PC-3 (cell line): ENCODE data around the gene ABLIM3. TPM values are rescaled to one million over a fixed set of nuclear protein-coding genes. Genes with fewer than 3 reads are reported as not detected.

Experiments
- ATAC-seq: fragments of 200-7000 bp; cut with Tn5 transposase; 2 replicates; pipeline ENCODE4 v1.9.1; 2020; ENCODE audit warnings: mild to moderate bottlenecking, moderate library complexity
- BruUV-seq: library from RNA; stranded (reverse); fragments of 400-500 nt; replicated peaks from 2 replicates; lab custom pipeline; 2021; lab: Mats Ljungman, UMichigan
- CTCF ChIA-PET: fragments of 300-600 bp; sonication (Branson Sonifier 250); formaldehyde crosslinking; loops from one replicate; lab custom pipeline; 2022; ENCODE audit warnings: antibody characterized with exemption; lab: Charles Lee
- POLR2A ChIA-PET: fragments of 300-600 bp; sonication (Branson Sonifier 250); formaldehyde crosslinking; loops from one replicate; lab custom pipeline; 2022; ENCODE audit warnings: antibody characterized with exemption; ENCODE audit not compliant: unreplicated experiment; lab: Charles Lee
- DNase-seq: peaks from one replicate; pipeline ENCODE4 v3.0.0-alpha.2; 2015
- H2AFZ ChIP-seq: fragments of 300-600 bp; sonication (generic); 2 replicates; pipeline ENCODE4 v1.6.0; 2016; ENCODE audit warnings: antibody characterized with exemption, low read length
- H3F3A ChIP-seq: fragments of 300-600 bp; sonication (generic); one replicate; pipeline ENCODE4 v1.6.0; 2017; ENCODE audit warnings: antibody characterized with exemption, low read length, control low read depth, mild to moderate bottlenecking; ENCODE audit not compliant: unreplicated experiment
- H3K27ac ChIP-seq: fragments of 300-600 bp; sonication (generic); 2 replicates; pipeline ENCODE4 v1.5.1; 2016; ENCODE audit warnings: mild to moderate bottlenecking, low read length
- H3K27me3 ChIP-seq: fragments of 300-600 bp; sonication (generic); 2 replicates; pipeline ENCODE4 v1.6.1; 2016; ENCODE audit warnings: low read length, mixed read lengths
- H3K36me3 ChIP-seq: fragments of 300-600 bp; sonication (generic); 2 replicates; pipeline ENCODE4 v1.6.1; 2016; ENCODE audit warnings: low read depth, mixed run types, low read length, mixed read lengths
- H3K4me1 ChIP-seq: fragments of 300-600 bp; sonication (generic); 2 replicates; pipeline ENCODE4 v1.5.1; 2016; ENCODE audit warnings: low read length; ENCODE audit not compliant: insufficient read depth
- H3K4me2 ChIP-seq: fragments of 300-600 bp; sonication (generic); 2 replicates; pipeline ENCODE4 v1.6.0; 2016; ENCODE audit warnings: low read length
- H3K4me3 ChIP-seq: fragments of 300-600 bp; sonication (generic); 2 replicates; pipeline ENCODE4 v1.5.1; 2016; ENCODE audit warnings: mild to moderate bottlenecking, low read length, mixed read lengths
- H3K79me2 ChIP-seq: fragments of 300-600 bp; sonication (generic); 2 replicates; pipeline ENCODE4 v1.6.1; 2017; ENCODE audit warnings: low read length, mixed read lengths
- H3K9ac ChIP-seq: fragments of 300-600 bp; sonication (generic); 2 replicates; pipeline ENCODE4 v1.6.0; 2016; ENCODE audit warnings: mild to moderate bottlenecking, low read length
- H3K9me2 ChIP-seq: fragments of 300-600 bp; sonication (generic); replicated peaks from 2 replicates; pipeline ENCODE4 v1.6.1; 2016; ENCODE audit warnings: mixed run types, low read length, mixed read lengths
- H3K9me3 ChIP-seq: fragments of 300-600 bp; sonication (generic); 2 replicates; pipeline ENCODE4 v1.6.1; 2016; ENCODE audit warnings: low read length, mixed read lengths
- H4K20me1 ChIP-seq: fragments of 300-600 bp; sonication (generic); 2 replicates; pipeline ENCODE4 v1.6.1; 2016; ENCODE audit warnings: low read length, mixed read lengths
- CTCF ChIP-seq: fragments of 300-600 bp; sonication (generic); conservative IDR thresholded peaks from 2 replicates; pipeline ENCODE4 v1.5.1; 2017; ENCODE audit warnings: antibody characterized with exemption, low read depth, mild to moderate bottlenecking, low read length
- EZH2 ChIP-seq: fragments of 300-600 bp; sonication (generic); IDR thresholded peaks from one replicate; pipeline ENCODE4 v1.6.1; 2017; ENCODE audit warnings: antibody characterized with exemption, mild to moderate bottlenecking, low read length; ENCODE audit not compliant: unreplicated experiment
- EZH2phosphoT487 ChIP-seq: fragments of 300-600 bp; sonication (generic); IDR thresholded peaks from 2 replicates; pipeline ENCODE4 v1.6.1; 2018; ENCODE audit warnings: mild to moderate bottlenecking, antibody characterized with exemption, low read length, borderline replicate concordance
- intact Hi-C: fragments of 100-400 bp; cut with micrococcal nuclease; formaldehyde crosslinking; loops from 2 replicates; pipeline ENCODE4 v1.9.0; 2023
- total RNA-seq: library from RNA; depleted of rRNA; stranded (reverse); fragments of >200 nt; gene quantifications from 2 replicates; pipeline ENCODE4 v1.2.3, GENCODE V29; 2014

Gene ABLIM3
- total RNA-seq, 1 experiment from 2014 or later: 43.6 TPM

- no peaks in the 10 kb centered on the region for H3F3A ChIP-seq
- no peak for ATAC-seq
- no peaks in the 10 kb centered on the region for H3K36me3 ChIP-seq
- no peaks in the 10 kb centered on the region for H4K20me1 ChIP-seq
- POLR2A ChIA-PET: interaction anchor here (0.7 kb wide), 1 partner anchor 9 kb away, joined by 3 read pairs; no protein-coding TSS in a partner anchor
- H3K27ac ChIP-seq: no peak overlapping the region
- CTCF ChIA-PET: no interaction called here
- H3K9me3 ChIP-seq: no peaks in the 10 kb centered on the region
- H3K4me2 ChIP-seq: no peak overlapping the region
- BruUV-seq: no TSS peak
- no peaks in the 10 kb centered on the region for H3K4me1 ChIP-seq
- H3K4me3 ChIP-seq: no peak overlapping the region
- no peaks in the 10 kb centered on the region for H3K9me2 ChIP-seq
- H3K9ac ChIP-seq: no peak overlapping the region
- no peaks in the 10 kb centered on the region for H3K27me3 ChIP-seq
- no peak for DNase-seq
- intact Hi-C loops: no loop called here
- no peak overlapping the region for H2AFZ ChIP-seq
- no peaks in the 10 kb centered on the region for H3K79me2 ChIP-seq
- TF ChIP-seq EZH2phosphoT487 (no peak), CTCF (no peak), EZH2 (no peak)
Observed at GRCh38 chr5:149257131-149257530, 115.8 kb downstream of the ABLIM3 start.

DNA sequence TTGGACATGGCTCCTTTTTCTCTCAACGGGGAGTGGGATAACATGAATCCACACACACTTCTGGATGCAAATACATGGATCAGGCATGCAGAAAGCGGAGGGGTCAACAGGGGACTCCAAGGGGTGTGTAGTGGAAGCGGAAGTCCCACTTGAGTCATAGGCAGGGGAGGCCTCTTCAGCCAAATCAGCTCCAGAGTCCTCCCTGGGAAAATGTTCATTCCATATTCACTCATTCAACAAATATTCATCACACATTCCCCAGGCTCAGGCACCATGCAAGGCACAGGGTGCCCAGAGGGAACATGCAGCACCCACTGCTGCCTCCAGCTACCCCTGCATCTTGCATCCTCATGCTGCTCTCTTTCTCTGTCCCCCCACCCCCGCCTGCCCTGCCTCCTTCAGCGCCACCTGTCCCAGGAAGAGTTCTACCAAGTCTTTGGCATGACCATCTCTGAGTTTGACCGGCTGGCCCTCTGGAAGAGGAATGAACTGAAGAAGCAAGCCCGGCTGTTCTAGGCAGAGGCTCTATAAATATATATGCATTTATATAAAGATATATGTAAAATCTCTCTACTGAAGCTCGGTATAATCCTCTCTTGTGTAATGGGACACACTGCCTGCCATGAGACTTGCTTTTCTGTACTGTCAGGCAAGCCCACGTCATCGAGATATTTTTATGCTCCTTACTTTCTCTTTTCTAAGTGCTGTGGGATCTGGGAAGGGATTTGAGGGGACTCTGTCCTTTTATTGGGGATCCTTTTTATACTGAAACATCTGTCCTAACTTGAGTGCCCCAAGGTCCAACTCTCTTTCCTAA, 116.8 kb downstream of the ABLIM3 start:
- no peaks in the 10 kb centered on the region for H3K27me3 ChIP-seq
- TF ChIP-seq CTCF (no peak), EZH2phosphoT487 (no peak), EZH2 (no peak)
- ChIA-PET POLR2A (interaction anchor here (0.7 kb wide), 1 partner anchor 8 kb away, joined by 3 read pairs; no protein-coding TSS in a partner anchor), CTCF (no interaction called here)
- no peaks in the 10 kb centered on the region for H3F3A ChIP-seq
- DNase-seq (peak; percentile 32), ATAC-seq (no peak)
- no peak overlapping the region for H3K4me3 ChIP-seq
- no peaks in the 10 kb centered on the region for H3K4me1 ChIP-seq
- no peaks in the 10 kb centered on the region for H3K9me2 ChIP-seq
- no peaks in the 10 kb centered on the region for H3K9me3 ChIP-seq
- H3K79me2 ChIP-seq: no peaks in the 10 kb centered on the region
- H2AFZ ChIP-seq: no peak overlapping the region
- H3K9ac ChIP-seq: no peak overlapping the region
- no TSS peak for BruUV-seq
- H3K36me3 ChIP-seq: no peaks in the 10 kb centered on the region
- intact Hi-C loops: no loop called here
- no peak overlapping the region for H3K27ac ChIP-seq
- no peaks in the 10 kb centered on the region for H4K20me1 ChIP-seq
- H3K4me2 ChIP-seq: no peak overlapping the region

DNA sequence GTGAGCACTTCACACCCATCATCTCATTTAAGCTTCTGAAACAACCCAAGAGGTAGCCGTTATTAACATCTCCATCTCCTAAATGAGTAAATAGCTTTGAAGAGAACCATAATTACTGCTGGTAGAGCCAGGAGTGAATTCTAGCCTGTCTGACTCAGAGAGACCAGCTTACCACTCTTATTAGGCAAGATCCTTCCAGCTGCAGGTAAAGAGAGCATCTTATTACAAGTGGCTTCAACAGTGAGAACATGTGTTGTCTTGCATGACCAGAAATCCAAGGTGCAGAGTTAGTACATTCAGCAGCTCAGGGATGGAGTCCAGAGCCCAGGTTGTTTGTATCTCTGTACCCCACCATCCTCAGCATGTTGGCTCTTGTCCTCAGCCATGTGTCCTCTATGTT, 119.5 kb downstream of the ABLIM3 start:
- DNase-seq (peak; percentile 33), ATAC-seq (no peak)
- H3K79me2 ChIP-seq: no peaks in the 10 kb centered on the region
- H3F3A ChIP-seq: no peaks in the 10 kb centered on the region
- no peaks in the 10 kb centered on the region for H3K27me3 ChIP-seq
- H3K9ac ChIP-seq: no peak overlapping the region
- intact Hi-C loops: loop anchor here (10.0 kb wide), 1 partner anchor 64 kb away; no protein-coding TSS in a partner anchor
- H2AFZ ChIP-seq: no peak overlapping the region
- no peaks in the 10 kb centered on the region for H3K9me2 ChIP-seq
- no peak overlapping the region for H3K4me3 ChIP-seq
- no peaks in the 10 kb centered on the region for H3K36me3 ChIP-seq
- no TSS peak for BruUV-seq
- POLR2A ChIA-PET: interaction anchor here (0.6 kb wide), 1 partner anchor 707 kb away, joined by 3 read pairs; no protein-coding TSS in a partner anchor
- TF ChIP-seq CTCF (no peak), EZH2 (no peak), EZH2phosphoT487 (no peak)
- no peaks in the 10 kb centered on the region for H3K9me3 ChIP-seq
- CTCF ChIA-PET: interaction anchor here (0.9 kb wide), 1 partner anchor 135 kb away, joined by 3 read pairs; no protein-coding TSS in a partner anchor
- H4K20me1 ChIP-seq: no peaks in the 10 kb centered on the region
- H3K4me2 ChIP-seq: no peak overlapping the region
- no peak overlapping the region for H3K27ac ChIP-seq
- no peaks in the 10 kb centered on the region for H3K4me1 ChIP-seq
